ENCODE data around the gene GAL3ST3. TPM values are rescaled to one million over a fixed set of nuclear protein-coding genes. Genes with fewer than 3 reads are reported as not detected.

GAL3ST3 gene
- total and polyA plus RNA-seq, 2 of the 8 experiments (the other 6 are each of a cell fraction or from before 2014, with no cell fraction given), result 21.1 to 21.4 TPM

DNA sequence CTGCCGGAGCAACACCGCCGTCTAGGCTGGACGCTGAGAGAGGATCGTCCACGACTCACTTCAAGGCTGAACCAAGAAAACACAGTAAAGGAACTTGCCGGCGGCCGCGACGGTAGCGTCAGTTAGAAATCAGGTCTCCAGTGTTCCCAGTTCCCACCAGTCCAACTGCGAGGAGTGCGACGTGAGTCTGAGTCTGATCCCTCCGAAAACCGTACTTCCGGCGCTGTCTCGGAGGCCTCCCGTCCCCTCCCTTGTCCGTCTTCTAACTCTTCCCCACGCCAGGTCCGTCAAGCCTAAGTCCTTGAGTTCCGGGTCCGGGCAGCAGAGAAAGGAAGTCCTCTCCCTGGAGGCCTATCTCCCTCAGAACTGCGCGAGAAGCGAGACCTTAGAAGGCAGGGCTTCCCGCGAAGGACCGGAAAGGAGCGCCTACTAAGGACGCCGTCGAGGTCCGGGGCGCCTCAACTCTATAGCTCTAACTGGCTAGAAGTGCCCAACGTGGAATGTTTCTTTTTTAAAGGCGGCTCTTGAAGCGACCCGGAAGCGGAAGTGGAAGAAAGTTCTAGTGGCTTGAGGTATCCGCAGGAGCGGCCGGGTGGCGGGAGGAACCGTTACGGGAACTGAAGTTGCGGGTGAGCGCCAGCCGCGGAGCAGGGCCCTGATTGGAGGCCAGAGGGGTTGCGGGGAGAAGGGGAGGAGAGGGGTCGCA, 46.9 kb downstream of the GAL3ST3 start, which contains the start of the genes BANF1 and EIF1AD (continued):
- TF ChIP-seq TEAD4 (IDR thresholded peaks at IDR 0.05; ENCODE audit: low read depth, low read length) (0 out of 2 replicates have a peak, but pooled peaks have one; percentile 2), POU5F1 (IDR thresholded peaks at IDR 0.05; ENCODE audit: low read depth, low read length) (no peak), CEBPB (IDR thresholded peaks at IDR 0.05; ENCODE audit: low read depth, low read length) (no peak), CBX5 (IDR thresholded peaks at IDR 0.05; ENCODE audit: low read depth, low read length) (no peak), CREB1 (IDR thresholded peaks at IDR 0.05) (peak; percentile 79), RNF2 (IDR thresholded peaks at IDR 0.05; ENCODE audit: borderline replicate concordance, low read depth, low read length, missing control alignments, poor library complexity, severe bottlenecking) (no peak), PHF8 (conservative IDR thresholded peaks at IDR 0.05; ENCODE audit: low read depth, low read length) (peak; percentile 70)
- TF ChIP-seq, protein P1, sequence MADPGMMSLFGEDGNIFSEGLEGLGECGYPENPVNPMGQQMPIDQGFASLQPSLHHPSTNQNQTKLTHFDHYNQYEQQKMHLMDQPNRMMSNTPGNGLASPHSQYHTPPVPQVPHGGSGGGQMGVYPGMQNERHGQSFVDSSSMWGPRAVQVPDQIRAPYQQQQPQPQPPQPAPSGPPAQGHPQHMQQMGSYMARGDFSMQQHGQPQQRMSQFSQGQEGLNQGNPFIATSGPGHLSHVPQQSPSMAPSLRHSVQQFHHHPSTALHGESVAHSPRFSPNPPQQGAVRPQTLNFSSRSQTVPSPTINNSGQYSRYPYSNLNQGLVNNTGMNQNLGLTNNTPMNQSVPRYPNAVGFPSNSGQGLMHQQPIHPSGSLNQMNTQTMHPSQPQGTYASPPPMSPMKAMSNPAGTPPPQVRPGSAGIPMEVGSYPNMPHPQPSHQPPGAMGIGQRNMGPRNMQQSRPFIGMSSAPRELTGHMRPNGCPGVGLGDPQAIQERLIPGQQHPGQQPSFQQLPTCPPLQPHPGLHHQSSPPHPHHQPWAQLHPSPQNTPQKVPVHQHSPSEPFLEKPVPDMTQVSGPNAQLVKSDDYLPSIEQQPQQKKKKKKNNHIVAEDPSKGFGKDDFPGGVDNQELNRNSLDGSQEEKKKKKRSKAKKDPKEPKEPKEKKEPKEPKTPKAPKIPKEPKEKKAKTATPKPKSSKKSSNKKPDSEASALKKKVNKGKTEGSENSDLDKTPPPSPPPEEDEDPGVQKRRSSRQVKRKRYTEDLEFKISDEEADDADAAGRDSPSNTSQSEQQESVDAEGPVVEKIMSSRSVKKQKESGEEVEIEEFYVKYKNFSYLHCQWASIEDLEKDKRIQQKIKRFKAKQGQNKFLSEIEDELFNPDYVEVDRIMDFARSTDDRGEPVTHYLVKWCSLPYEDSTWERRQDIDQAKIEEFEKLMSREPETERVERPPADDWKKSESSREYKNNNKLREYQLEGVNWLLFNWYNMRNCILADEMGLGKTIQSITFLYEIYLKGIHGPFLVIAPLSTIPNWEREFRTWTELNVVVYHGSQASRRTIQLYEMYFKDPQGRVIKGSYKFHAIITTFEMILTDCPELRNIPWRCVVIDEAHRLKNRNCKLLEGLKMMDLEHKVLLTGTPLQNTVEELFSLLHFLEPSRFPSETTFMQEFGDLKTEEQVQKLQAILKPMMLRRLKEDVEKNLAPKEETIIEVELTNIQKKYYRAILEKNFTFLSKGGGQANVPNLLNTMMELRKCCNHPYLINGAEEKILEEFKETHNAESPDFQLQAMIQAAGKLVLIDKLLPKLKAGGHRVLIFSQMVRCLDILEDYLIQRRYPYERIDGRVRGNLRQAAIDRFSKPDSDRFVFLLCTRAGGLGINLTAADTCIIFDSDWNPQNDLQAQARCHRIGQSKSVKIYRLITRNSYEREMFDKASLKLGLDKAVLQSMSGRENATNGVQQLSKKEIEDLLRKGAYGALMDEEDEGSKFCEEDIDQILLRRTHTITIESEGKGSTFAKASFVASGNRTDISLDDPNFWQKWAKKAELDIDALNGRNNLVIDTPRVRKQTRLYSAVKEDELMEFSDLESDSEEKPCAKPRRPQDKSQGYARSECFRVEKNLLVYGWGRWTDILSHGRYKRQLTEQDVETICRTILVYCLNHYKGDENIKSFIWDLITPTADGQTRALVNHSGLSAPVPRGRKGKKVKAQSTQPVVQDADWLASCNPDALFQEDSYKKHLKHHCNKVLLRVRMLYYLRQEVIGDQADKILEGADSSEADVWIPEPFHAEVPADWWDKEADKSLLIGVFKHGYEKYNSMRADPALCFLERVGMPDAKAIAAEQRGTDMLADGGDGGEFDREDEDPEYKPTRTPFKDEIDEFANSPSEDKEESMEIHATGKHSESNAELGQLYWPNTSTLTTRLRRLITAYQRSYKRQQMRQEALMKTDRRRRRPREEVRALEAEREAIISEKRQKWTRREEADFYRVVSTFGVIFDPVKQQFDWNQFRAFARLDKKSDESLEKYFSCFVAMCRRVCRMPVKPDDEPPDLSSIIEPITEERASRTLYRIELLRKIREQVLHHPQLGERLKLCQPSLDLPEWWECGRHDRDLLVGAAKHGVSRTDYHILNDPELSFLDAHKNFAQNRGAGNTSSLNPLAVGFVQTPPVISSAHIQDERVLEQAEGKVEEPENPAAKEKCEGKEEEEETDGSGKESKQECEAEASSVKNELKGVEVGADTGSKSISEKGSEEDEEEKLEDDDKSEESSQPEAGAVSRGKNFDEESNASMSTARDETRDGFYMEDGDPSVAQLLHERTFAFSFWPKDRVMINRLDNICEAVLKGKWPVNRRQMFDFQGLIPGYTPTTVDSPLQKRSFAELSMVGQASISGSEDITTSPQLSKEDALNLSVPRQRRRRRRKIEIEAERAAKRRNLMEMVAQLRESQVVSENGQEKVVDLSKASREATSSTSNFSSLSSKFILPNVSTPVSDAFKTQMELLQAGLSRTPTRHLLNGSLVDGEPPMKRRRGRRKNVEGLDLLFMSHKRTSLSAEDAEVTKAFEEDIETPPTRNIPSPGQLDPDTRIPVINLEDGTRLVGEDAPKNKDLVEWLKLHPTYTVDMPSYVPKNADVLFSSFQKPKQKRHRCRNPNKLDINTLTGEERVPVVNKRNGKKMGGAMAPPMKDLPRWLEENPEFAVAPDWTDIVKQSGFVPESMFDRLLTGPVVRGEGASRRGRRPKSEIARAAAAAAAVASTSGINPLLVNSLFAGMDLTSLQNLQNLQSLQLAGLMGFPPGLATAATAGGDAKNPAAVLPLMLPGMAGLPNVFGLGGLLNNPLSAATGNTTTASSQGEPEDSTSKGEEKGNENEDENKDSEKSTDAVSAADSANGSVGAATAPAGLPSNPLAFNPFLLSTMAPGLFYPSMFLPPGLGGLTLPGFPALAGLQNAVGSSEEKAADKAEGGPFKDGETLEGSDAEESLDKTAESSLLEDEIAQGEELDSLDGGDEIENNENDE (IDR thresholded peaks at IDR 0.05; ENCODE audit: insufficient replicate concordance, low read length), result no peak

All from H1 (cell line).